Loucy (cell line): ENCODE measurements around the gene PDE12.

Experiments used
- H2AFZ ChIP-seq: fragments of 200-600 bp; sonication (generic); 2 replicates; pipeline ENCODE4 v1.6.0; 2016; ENCODE audit warnings: antibody characterized with exemption, mild to moderate bottlenecking, low read length, moderate library complexity
- H3F3A ChIP-seq: fragments of 200-600 bp; 2 replicates; pipeline ENCODE4 v1.6.0; 2016; ENCODE audit warnings: antibody characterized with exemption, low read depth, mild to moderate bottlenecking
- H3K27me3 ChIP-seq: fragments of 200-600 bp; sonication (generic); 2 replicates; pipeline ENCODE4 v1.6.1; 2014; ENCODE audit warnings: low read length, mild to moderate bottlenecking; ENCODE audit not compliant: insufficient read depth, poor library complexity, severe bottlenecking
- H3K36me3 ChIP-seq: fragments of 200-600 bp; sonication (generic); 2 replicates; pipeline ENCODE4 v1.6.1; 2016; ENCODE audit warnings: low read length; ENCODE audit not compliant: insufficient read depth
- H3K4me1 ChIP-seq: fragments of 200-600 bp; sonication (generic); 2 replicates; pipeline ENCODE4 v1.5.1; 2014; ENCODE audit warnings: low read length, mild to moderate bottlenecking; ENCODE audit not compliant: insufficient read depth, poor library complexity, severe bottlenecking
- H3K4me2 ChIP-seq: fragments of 200-600 bp; sonication (generic); 2 replicates; pipeline ENCODE4 v1.6.0; 2014; ENCODE audit warnings: antibody characterized with exemption, low read length, low read depth, mild to moderate bottlenecking; ENCODE audit not compliant: poor library complexity, severe bottlenecking
- H3K4me3 ChIP-seq: fragments of 200-600 bp; sonication (generic); 2 replicates; pipeline ENCODE4 v1.5.1; 2014; ENCODE audit warnings: low read length, mild to moderate bottlenecking, mixed read lengths; ENCODE audit not compliant: poor library complexity, severe bottlenecking
- H3K79me2 ChIP-seq: fragments of 200-600 bp; sonication (generic); 2 replicates; pipeline ENCODE4 v1.6.1; 2014; ENCODE audit warnings: low read length; ENCODE audit not compliant: insufficient read depth
- H3K9ac ChIP-seq: fragments of 200-600 bp; sonication (generic); 2 replicates; pipeline ENCODE4 v1.6.0; 2014; ENCODE audit warnings: mild to moderate bottlenecking, low read depth, low read length, moderate library complexity; ENCODE audit not compliant: poor library complexity, severe bottlenecking
- H3K9me2 ChIP-seq: fragments of 200-600 bp; sonication (generic); replicated peaks from 2 replicates; pipeline ENCODE4 v1.6.1; 2016; ENCODE audit warnings: low read depth, low read length, mixed read lengths
- H3K9me3 ChIP-seq: fragments of 200-600 bp; sonication (generic); 2 replicates; pipeline ENCODE4 v1.6.1; 2014; ENCODE audit warnings: mild to moderate bottlenecking, antibody characterized with exemption, low read length, low read depth; ENCODE audit not compliant: insufficient read depth
- H4K20me1 ChIP-seq: fragments of 200-600 bp; sonication (generic); 2 replicates; pipeline ENCODE4 v1.6.0; 2014; ENCODE audit warnings: antibody characterized with exemption, low read length, mild to moderate bottlenecking; ENCODE audit not compliant: insufficient read depth, poor library complexity, severe bottlenecking
- EZH2phosphoT487 ChIP-seq: fragments of 200-600 bp; IDR thresholded peaks from 2 replicates; pipeline ENCODE4 v1.6.1; 2018; ENCODE audit warnings: antibody characterized with exemption, mild to moderate bottlenecking, moderate library complexity, borderline replicate concordance
- TF ChIP-seq, protein P1 (sequence below): fragments of 200-600 bp; sonication (generic); conservative IDR thresholded peaks from 2 replicates; pipeline ENCODE4 v1.5.1; 2014; ENCODE audit warnings: mild to moderate bottlenecking, antibody characterized with exemption, low read length

Gene PDE12

DNA sequence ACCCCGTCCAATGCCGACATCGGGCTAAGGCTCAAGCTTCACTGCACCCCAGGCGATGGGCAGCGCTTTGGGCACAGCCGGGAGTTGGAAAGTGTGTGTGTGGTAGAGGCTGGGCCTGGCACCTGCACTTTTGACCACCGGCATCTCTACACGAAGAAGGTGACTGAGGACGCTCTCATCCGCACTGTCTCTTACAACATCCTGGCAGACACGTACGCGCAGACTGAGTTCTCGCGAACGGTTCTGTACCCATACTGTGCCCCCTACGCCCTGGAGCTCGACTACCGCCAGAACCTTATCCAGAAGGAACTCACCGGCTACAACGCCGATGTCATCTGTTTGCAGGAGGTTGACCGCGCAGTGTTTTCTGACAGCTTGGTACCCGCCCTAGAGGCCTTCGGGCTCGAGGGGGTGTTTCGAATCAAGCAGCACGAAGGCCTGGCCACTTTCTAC lies 1.0 kb downstream of the PDE12 start:
- TF ChIP-seq, protein P1, sequence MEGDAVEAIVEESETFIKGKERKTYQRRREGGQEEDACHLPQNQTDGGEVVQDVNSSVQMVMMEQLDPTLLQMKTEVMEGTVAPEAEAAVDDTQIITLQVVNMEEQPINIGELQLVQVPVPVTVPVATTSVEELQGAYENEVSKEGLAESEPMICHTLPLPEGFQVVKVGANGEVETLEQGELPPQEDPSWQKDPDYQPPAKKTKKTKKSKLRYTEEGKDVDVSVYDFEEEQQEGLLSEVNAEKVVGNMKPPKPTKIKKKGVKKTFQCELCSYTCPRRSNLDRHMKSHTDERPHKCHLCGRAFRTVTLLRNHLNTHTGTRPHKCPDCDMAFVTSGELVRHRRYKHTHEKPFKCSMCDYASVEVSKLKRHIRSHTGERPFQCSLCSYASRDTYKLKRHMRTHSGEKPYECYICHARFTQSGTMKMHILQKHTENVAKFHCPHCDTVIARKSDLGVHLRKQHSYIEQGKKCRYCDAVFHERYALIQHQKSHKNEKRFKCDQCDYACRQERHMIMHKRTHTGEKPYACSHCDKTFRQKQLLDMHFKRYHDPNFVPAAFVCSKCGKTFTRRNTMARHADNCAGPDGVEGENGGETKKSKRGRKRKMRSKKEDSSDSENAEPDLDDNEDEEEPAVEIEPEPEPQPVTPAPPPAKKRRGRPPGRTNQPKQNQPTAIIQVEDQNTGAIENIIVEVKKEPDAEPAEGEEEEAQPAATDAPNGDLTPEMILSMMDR, result no peak
- no peak for TF ChIP-seq EZH2phosphoT487
- peaks cover 58% of the 10 kb centered on the region for H3K79me2 ChIP-seq

DNA sequence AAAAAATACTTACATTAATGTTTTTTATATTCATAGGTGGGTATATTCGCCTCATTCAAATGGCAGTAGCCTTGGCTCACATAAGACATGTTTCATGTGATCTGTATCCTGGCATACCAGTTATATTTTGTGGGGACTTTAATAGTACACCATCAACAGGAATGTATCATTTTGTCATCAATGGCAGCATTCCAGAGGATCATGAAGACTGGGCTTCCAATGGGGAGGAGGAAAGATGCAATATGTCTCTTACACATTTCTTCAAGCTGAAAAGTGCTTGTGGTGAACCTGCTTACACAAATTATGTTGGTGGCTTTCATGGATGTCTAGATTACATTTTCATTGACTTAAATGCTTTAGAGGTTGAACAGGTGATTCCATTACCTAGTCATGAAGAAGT lies 3.5 kb downstream of the PDE12 start:
- Histone ChIP-seq H3K9me2 (no peaks in the 10 kb centered on the region), H3K27me3 (no peaks in the 10 kb centered on the region), H3K4me3 (peak overlapping the region; percentile 97), H4K20me1 (peaks cover 27% of the 10 kb centered on the region), H3K9ac (peak overlapping the region; percentile 35), H2AFZ (no peak overlapping the region), H3F3A (no peaks in the 10 kb centered on the region), H3K9me3 (no peaks in the 10 kb centered on the region), H3K4me2 (peak overlapping the region; percentile 100), H3K4me1 (peaks cover 48% of the 10 kb centered on the region), H3K36me3 (peaks cover 4% of the 10 kb centered on the region; the same call in 1 of the 2 replicates), H3K79me2 (peaks cover 68% of the 10 kb centered on the region)
- TF ChIP-seq EZH2phosphoT487, result no peak
- TF ChIP-seq, protein P1, result no peak

More for the DNA sequence above, 1.0 kb downstream of the PDE12 start:
- peak overlapping the region; percentile 100 for H3K4me2 ChIP-seq
- H3F3A ChIP-seq, result no peaks in the 10 kb centered on the region
- no peaks in the 10 kb centered on the region for H3K9me3 ChIP-seq
- H3K27me3 ChIP-seq, result no peaks in the 10 kb centered on the region
- peaks cover 27% of the 10 kb centered on the region for H4K20me1 ChIP-seq
- peaks cover 42% of the 10 kb centered on the region for H3K4me1 ChIP-seq
- peak overlapping the region; percentile 88 for H3K9ac ChIP-seq
- peak overlapping the region; percentile 97 for H3K4me3 ChIP-seq
- no peaks in the 10 kb centered on the region for H3K9me2 ChIP-seq
- H3K36me3 ChIP-seq, result no peaks in the 10 kb centered on the region
- peak overlapping the region; percentile 99; the same call in 1 of the 2 replicates for H2AFZ ChIP-seq

DNA sequence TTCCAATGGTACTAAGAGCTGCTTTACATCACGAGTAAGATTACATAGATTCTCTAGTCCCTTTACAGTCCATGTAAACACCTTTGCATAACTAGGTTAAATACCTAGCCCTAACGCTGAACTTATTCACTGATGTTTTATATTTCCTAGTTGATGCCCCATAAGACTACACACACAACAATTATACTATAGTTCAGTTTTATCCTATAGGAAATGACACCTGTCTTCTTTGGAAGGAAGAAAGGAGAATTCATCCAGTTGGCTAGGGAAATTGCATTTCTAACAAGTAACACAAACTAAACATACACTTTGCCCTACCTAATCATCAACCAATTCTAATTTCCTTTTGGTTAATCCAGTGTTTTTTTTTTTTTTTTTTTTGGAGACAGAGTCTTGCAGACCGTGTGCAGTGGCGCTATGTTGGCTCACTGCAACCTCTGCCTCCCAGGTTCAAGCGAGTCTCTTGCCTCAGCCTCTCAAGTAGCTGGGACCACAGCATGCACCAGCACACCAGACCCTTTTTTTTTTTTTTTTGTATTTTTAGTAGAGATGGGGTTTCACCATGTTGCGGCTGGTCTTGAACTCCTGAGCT lies 13.9 kb downstream of the PDE12 start:
- no peaks in the 10 kb centered on the region for H3F3A ChIP-seq
- no peak overlapping the region for H3K9ac ChIP-seq
- H3K4me3 ChIP-seq, result no peak overlapping the region
- no peak overlapping the region for H2AFZ ChIP-seq
- H3K4me2 ChIP-seq, result no peak overlapping the region
- H3K4me1 ChIP-seq, result no peaks in the 10 kb centered on the region
- no peaks in the 10 kb centered on the region for H3K27me3 ChIP-seq
- no peaks in the 10 kb centered on the region for H3K9me2 ChIP-seq
- peaks cover 5% of the 10 kb centered on the region; the same call in 1 of the 2 replicates for H3K79me2 ChIP-seq
- TF ChIP-seq, protein P1, result no peak
- TF ChIP-seq EZH2phosphoT487, result no peak
- peaks cover 7% of the 10 kb centered on the region for H4K20me1 ChIP-seq
- no peaks in the 10 kb centered on the region for H3K9me3 ChIP-seq
- H3K36me3 ChIP-seq, result peaks cover 80% of the 10 kb centered on the region
